Sigmoid colon (tissue), 7 donors: ENCODE data around the gene PTPN13. TPM values are rescaled to one million over a fixed set of nuclear protein-coding genes. Genes with fewer than 3 reads are reported as not detected.
"Not testable (repeated sequence)": the region's sequence is repeated elsewhere in the genome, so short reads cannot be mapped to it uniquely, and the experiment has no call there.

ENCODE experiments used
- DNase-seq: peaks from one replicate; pipeline ENCODE4 v3.0.0-alpha.2; 2019
- H3K27ac ChIP-seq, 4 donors: fragments of 200-600 bp; sonication (generic); one replicate each; pipeline ENCODE4 v1.5.1; 2016 to 2019; ENCODE audit warnings: mild to moderate bottlenecking in 1 of 4
- H3K27me3 ChIP-seq, 3 donors: fragments of 200-600 bp; sonication (generic); one replicate each; pipeline ENCODE4 v1.5.1; 2019; ENCODE audit warnings: mild to moderate bottlenecking in 1 of 3
- H3K36me3 ChIP-seq, 4 donors: fragments of 200-600 bp; sonication (generic); one replicate each; pipeline ENCODE4 v1.5.1; 2016 to 2019
- H3K4me1 ChIP-seq, 4 donors: fragments of 200-600 bp; sonication (generic); one replicate each; pipeline ENCODE4 v1.5.1; 2017 to 2019
- H3K4me3 ChIP-seq, 4 donors: fragments of 200-600 bp; sonication (generic); one replicate each; pipeline ENCODE4 v1.5.1; 2017 to 2019; ENCODE audit warnings: mild to moderate bottlenecking in 2 of 4, moderate library complexity in 1 of 4
- H3K9me3 ChIP-seq, 4 donors: fragments of 200-600 bp in 3 of 4; sonication (generic) in 3 of 4; one replicate each; pipeline versions ENCODE4 v1.5.1 to v1.6.1; 2013 to 2019
- EP300 ChIP-seq, 4 donors: sonication (generic); formaldehyde crosslinking; IDR thresholded peaks; one replicate each; pipeline ENCODE4 v1.6.1; 2017; ENCODE audit warnings: antibody characterized with exemption in 4 of 4
- POLR2A ChIP-seq, 2 donors: fragments of 450-650 bp; IDR thresholded peaks; one replicate each; pipeline ENCODE4 v1.6.1; 2016; ENCODE audit warnings: antibody characterized with exemption in 2 of 2, mild to moderate bottlenecking in 2 of 2, moderate library complexity in 2 of 2
- POLR2AphosphoS5 ChIP-seq, 4 donors: sonication (generic); formaldehyde crosslinking; IDR thresholded peaks; one replicate each; pipeline ENCODE4 v1.6.1; 2017; ENCODE audit warnings: antibody characterized with exemption in 4 of 4
- WGBS, 2 donors: extraction: QIAGEN DNeasy Blood & Tissue Kit; methylation state at CpG; one replicate each; pipeline ENCODE4 v1.1.7; 2013; 5-methylcytosine and 5-hydroxymethylcytosine counted together
- intact Hi-C: fragments of 100-400 bp; cut with DNase I; formaldehyde crosslinking; loops from one replicate; pipeline ENCODE4 v1.15.1; 2023
- polyA plus RNA-seq, 3 donors: library from polyadenylated mRNA; stranded (reverse); fragments of 200-250 nt; gene quantifications; one replicate each; pipeline ENCODE4 v1.2.3, GENCODE V29; 2013
- total RNA-seq, 4 donors: library from RNA; depleted of rRNA; stranded (reverse); fragments of >200 nt; gene quantifications; one replicate each; pipeline ENCODE4 v1.1.0, GENCODE V29; 2016
- TF ChIP-seq, protein P1 (sequence below), 4 experiments: fragments of 450-650 bp in 3 of 4; fragments of 200-600 bp in 1 of 4; IDR thresholded peaks; one replicate each; pipeline ENCODE4 v1.5.1; 2016 to 2019; ENCODE audit warnings: antibody characterized with exemption in 4 of 4, mild to moderate bottlenecking in 3 of 4, moderate library complexity in 2 of 4
- donor health status: healthy with polysubstance abuse.
- donor health status: Bipolar disorder and iron deficiency.
- donor health status: healthy.

The PTPN13 gene
- total and polyA plus RNA-seq, 7 donors: 0.60 to 16.1 (median 9.9) TPM

DNA sequence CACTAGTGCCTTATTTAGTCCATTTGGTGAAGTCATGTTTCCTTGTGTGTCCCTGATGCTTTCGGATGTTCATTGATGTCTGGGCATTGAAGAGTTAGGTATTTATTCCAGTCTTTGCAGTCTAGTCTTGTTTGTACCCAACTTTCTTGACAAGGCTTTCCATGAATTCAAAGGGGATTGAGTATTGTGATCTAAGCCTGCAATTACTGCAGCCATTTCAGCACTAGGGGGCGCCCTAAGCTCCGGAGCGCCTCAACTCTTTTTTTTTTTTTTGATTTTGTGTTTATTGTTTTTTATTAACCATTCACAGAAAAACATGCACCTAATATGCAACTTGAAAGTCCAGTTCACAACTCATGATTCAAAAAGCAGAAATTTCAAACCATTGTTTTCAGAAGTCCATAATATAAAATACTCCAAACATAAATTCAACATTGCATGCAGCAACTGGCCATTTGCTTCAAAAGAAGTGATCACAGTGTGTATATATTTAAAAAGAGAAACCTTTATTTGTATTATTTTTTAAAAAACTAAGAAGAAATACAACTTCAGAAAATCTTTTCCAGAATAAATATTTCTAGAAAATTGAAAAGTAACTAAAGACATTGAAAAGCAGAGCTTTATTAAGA is 59.2 kb downstream of the PTPN13 start:
- H3K4me3 ChIP-seq: no peak overlapping the region
- H3K9me3 ChIP-seq: peaks cover 0 to 26% (median 12%) of the 10 kb centered on the region in 4 donors
- no peak for TF ChIP-seq EP300 (IDR thresholded peaks at IDR 0.05)
- TF ChIP-seq, protein P1, sequence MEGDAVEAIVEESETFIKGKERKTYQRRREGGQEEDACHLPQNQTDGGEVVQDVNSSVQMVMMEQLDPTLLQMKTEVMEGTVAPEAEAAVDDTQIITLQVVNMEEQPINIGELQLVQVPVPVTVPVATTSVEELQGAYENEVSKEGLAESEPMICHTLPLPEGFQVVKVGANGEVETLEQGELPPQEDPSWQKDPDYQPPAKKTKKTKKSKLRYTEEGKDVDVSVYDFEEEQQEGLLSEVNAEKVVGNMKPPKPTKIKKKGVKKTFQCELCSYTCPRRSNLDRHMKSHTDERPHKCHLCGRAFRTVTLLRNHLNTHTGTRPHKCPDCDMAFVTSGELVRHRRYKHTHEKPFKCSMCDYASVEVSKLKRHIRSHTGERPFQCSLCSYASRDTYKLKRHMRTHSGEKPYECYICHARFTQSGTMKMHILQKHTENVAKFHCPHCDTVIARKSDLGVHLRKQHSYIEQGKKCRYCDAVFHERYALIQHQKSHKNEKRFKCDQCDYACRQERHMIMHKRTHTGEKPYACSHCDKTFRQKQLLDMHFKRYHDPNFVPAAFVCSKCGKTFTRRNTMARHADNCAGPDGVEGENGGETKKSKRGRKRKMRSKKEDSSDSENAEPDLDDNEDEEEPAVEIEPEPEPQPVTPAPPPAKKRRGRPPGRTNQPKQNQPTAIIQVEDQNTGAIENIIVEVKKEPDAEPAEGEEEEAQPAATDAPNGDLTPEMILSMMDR (IDR thresholded peaks at IDR 0.05): no peak
- TF ChIP-seq POLR2AphosphoS5 (IDR thresholded peaks at IDR 0.05): no peak
- no peak for TF ChIP-seq POLR2A (IDR thresholded peaks at IDR 0.05)
- intact Hi-C loops: no loop called here
- no peak for DNase-seq
- no peaks in the 10 kb centered on the region for H3K36me3 ChIP-seq
- no peaks in the 10 kb centered on the region for H3K27me3 ChIP-seq
- WGBS, 2 donors: 78% methylated on average over 4 of the region's 4 CpGs
- H3K4me1 ChIP-seq: no peaks in the 10 kb centered on the region
- H3K27ac ChIP-seq: no peak overlapping the region

DNA sequence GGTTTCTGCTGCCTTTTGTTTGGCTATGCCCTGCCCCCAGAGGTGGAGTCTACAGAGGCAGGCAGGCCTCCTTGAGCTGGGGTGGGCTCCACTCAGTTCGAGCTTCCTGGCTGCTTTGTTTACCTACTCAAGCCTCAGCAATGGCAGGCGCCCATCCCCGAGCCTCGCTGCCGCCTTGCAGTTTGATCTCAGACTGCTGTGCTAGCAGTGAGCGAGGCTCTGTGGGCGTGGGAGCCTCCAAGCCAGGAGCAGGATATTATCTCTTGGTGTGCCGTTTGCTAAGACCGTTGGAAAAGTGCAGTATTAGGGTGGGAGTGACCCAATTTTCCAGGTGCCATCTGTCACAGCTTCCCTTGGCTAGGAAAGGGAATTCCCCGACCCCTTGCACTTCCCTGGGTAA is 62.7 kb downstream of the PTPN13 start:
- DNase-seq, H3K4me3 ChIP-seq, H3K27ac ChIP-seq, H3K4me1 ChIP-seq, intact Hi-C loops, H3K36me3 ChIP-seq, H3K27me3 ChIP-seq: not testable (repeated sequence)
- H3K9me3 ChIP-seq: peaks cover 0 to 12% (median 3%) of the 10 kb centered on the region in 4 donors
- 89 to 92% methylated on average over 10 of the region's 10 CpGs for WGBS, 2 donors

DNA sequence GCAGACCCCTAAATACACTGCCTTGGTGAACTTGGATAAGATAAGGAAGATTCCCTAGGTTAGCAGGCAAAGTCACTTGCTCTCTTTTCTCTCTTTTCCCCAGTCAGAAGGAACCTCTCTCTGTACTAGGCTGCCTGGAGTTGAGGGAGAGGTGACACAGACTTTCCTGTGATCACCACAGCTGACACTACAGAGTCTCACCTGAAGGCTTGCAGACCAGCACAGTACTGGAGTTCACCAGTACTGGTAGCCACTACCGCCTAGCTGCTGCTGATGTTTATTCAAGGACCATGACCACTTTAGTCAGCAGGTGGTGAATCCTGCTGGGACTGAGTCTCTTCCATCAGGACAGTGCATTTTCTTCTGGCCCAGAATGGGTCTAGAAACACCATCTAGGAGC is 63.3 kb downstream of the PTPN13 start:
- Histone ChIP-seq H3K27me3 (no peaks in the 10 kb centered on the region), H3K9me3 (peaks cover 0 to 10% (median 2%) of the 10 kb centered on the region in 4 donors), H3K4me1 (no peaks in the 10 kb centered on the region), H3K27ac (no peak overlapping the region), H3K36me3 (no peaks in the 10 kb centered on the region), H3K4me3 (no peak overlapping the region)
- intact Hi-C loops: no loop called here
- no peak for DNase-seq
- no peak for TF ChIP-seq POLR2A (IDR thresholded peaks at IDR 0.05)
- no peak for TF ChIP-seq EP300 (IDR thresholded peaks at IDR 0.05)
- TF ChIP-seq POLR2AphosphoS5 (IDR thresholded peaks at IDR 0.05): no peak
- TF ChIP-seq, protein P1 (IDR thresholded peaks at IDR 0.05): no peak
- WGBS, 2 donors: 91 to 95% methylated on average over 1 of the region's 1 CpG

DNA sequence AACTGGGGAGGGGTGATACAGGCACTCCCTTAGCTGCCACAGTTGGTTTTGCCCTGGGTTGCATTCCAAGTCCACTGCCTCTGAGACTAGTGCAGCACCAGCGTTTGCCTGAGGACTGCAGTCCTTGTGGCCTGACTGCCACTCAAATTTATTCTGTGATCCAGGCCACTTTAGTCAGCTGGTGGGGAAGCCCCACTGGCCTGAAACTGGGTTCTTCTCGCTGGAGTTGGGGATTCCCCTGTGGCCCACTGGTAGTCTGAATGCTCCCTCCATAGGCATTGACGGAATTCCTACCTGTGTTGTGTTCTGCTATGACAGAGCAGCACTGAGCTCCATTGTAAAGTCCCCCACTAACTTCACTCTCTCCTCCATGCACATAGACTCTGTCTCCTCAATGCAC is 63.8 kb downstream of the PTPN13 start:
- H3K4me1 ChIP-seq: no peaks in the 10 kb centered on the region
- TF ChIP-seq EP300 (IDR thresholded peaks at IDR 0.05) (no peak), POLR2A (IDR thresholded peaks at IDR 0.05) (no peak), POLR2AphosphoS5 (IDR thresholded peaks at IDR 0.05) (no peak)
- TF ChIP-seq, protein P1 (IDR thresholded peaks at IDR 0.05): no peak
- H3K4me3 ChIP-seq: no peak overlapping the region
- no peak overlapping the region for H3K27ac ChIP-seq
- intact Hi-C loops: no loop called here
- no peak for DNase-seq
- no peaks in the 10 kb centered on the region for H3K36me3 ChIP-seq
- 87 to 88% methylated on average over 3 of the region's 3 CpGs for WGBS, 2 donors
- no peaks in the 10 kb centered on the region for H3K27me3 ChIP-seq
- H3K9me3 ChIP-seq: peaks cover 0 to 6% (median 2%) of the 10 kb centered on the region in 4 donors

DNA sequence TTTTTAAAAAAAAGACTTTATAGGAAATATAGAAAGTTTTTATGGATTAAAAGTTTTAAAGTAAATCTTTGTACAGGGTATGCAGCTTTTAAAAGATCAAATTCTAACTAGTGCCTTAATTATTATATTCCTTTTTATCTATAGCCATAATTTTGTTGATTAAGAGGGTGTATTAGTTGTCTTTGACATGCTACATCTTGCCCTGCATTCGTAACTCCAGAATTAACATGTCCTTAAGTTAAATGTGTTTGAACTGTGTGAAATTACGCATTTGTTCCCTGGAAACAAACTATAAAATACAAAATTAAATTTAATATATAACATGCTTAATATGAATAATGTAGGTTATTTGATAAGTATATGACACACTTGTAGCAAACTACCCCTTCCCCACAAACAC is 66.3 kb downstream of the PTPN13 start:
- no peak overlapping the region for H3K27ac ChIP-seq
- no peak overlapping the region for H3K4me3 ChIP-seq
- H3K27me3 ChIP-seq: no peaks in the 10 kb centered on the region
- no peak for DNase-seq
- H3K4me1 ChIP-seq: no peaks in the 10 kb centered on the region
- no peaks in the 10 kb centered on the region for H3K9me3 ChIP-seq
- TF ChIP-seq POLR2A (IDR thresholded peaks at IDR 0.05) (no peak), EP300 (IDR thresholded peaks at IDR 0.05) (no peak), POLR2AphosphoS5 (IDR thresholded peaks at IDR 0.05) (no peak)
- TF ChIP-seq, protein P1 (IDR thresholded peaks at IDR 0.05): no peak
- intact Hi-C loops: no loop called here
- WGBS, 2 donors: 91 to 93% methylated on average over 2 of the region's 2 CpGs
- no peaks in the 10 kb centered on the region for H3K36me3 ChIP-seq
